Measurements from ENCODE around the gene SLC25A29.

Gene SLC25A29

GRCh38 chr14:100306101-100306997, at the start of gene SLC25A29:
TSS of gene SLC25A29 (minus strand) at chr14:100306444. CDS start at chr14:100306232, 212 bp downstream.
- no peak for TF ChIP-seq CTCF (IDR thresholded peaks at IDR 0.05; ENCODE audit: unreplicated experiment in 3 of 3)
- Mint-ChIP-seq H3K27me3 (ENCODE audit: low read depth) (no peaks in the 10 kb centered on the region), H3K9me3 (no peaks in the 10 kb centered on the region), H3K4me1 (peaks cover 28% of the 10 kb centered on the region), H3K4me3 (peak within 1 kb of the TSS; percentile 91 to 94 (median 91)), H3K27ac (peak within 1 kb of the TSS; percentile 55 to 87 (median 73)), H3K36me3 (ENCODE audit: low read depth) (no peaks in the 10 kb centered on the region)

- H3K36me3 Mint-ChIP-seq (ENCODE audit: low read depth), result peaks cover 51% of the 10 kb centered on the region
- no peak overlapping the region for H3K4me3 Mint-ChIP-seq
Measured at GRCh38 chr14:100350986-100351385, 44.7 kb upstream of the SLC25A29 start.

GRCh38 chr14:100350276-100350926, 44.2 kb upstream of the SLC25A29 start:
- H3K27ac Mint-ChIP-seq, result no peak overlapping the region
- no peak overlapping the region for H3K4me3 Mint-ChIP-seq
- H3K4me1 Mint-ChIP-seq, result no peaks in the 10 kb centered on the region
- H3K9me3 Mint-ChIP-seq, result no peaks in the 10 kb centered on the region
- TF ChIP-seq CTCF (IDR thresholded peaks at IDR 0.05; ENCODE audit: unreplicated experiment in 3 of 3), result no peak
- peaks cover 49% of the 10 kb centered on the region for H3K36me3 Mint-ChIP-seq (ENCODE audit: low read depth)
- H3K27me3 Mint-ChIP-seq (ENCODE audit: low read depth), result no peaks in the 10 kb centered on the region

More at GRCh38 chr14:100350986-100351385, 44.7 kb upstream of the SLC25A29 start:
- Mint-ChIP-seq H3K4me1 (no peaks in the 10 kb centered on the region), H3K27ac (no peak overlapping the region), H3K27me3 (ENCODE audit: low read depth) (no peaks in the 10 kb centered on the region), H3K9me3 (no peaks in the 10 kb centered on the region)
- TF ChIP-seq CTCF (IDR thresholded peaks at IDR 0.05; ENCODE audit: unreplicated experiment in 3 of 3), result no peak

- H3K4me1 Mint-ChIP-seq, result no peaks in the 10 kb centered on the region
- no peak for TF ChIP-seq CTCF (IDR thresholded peaks at IDR 0.05; ENCODE audit: unreplicated experiment in 3 of 3)
- H3K9me3 Mint-ChIP-seq, result no peaks in the 10 kb centered on the region
- H3K4me3 Mint-ChIP-seq, result no peak overlapping the region
- peaks cover 44% of the 10 kb centered on the region for H3K36me3 Mint-ChIP-seq (ENCODE audit: low read depth)
- no peaks in the 10 kb centered on the region for H3K27me3 Mint-ChIP-seq (ENCODE audit: low read depth)
- no peak overlapping the region for H3K27ac Mint-ChIP-seq
Measured at GRCh38 chr14:100348784-100349685, 42.8 kb upstream of the SLC25A29 start.

- TF ChIP-seq CTCF (IDR thresholded peaks at IDR 0.05; ENCODE audit: unreplicated experiment in 3 of 3), result no peak
Measured at GRCh38 chr14:100348253-100348729, 42.0 kb upstream of the SLC25A29 start.

More at GRCh38 chr14:100348253-100348729, 42.0 kb upstream of the SLC25A29 start:
- Mint-ChIP-seq H3K4me3 (no peak overlapping the region), H3K27me3 (ENCODE audit: low read depth) (no peaks in the 10 kb centered on the region), H3K4me1 (no peaks in the 10 kb centered on the region), H3K36me3 (ENCODE audit: low read depth) (peaks cover 46% of the 10 kb centered on the region), H3K27ac (no peak overlapping the region), H3K9me3 (no peaks in the 10 kb centered on the region)

Data from nephron (organoid).